ENCODE measurements around the gene PTBP2. TPM values are rescaled to one million over a fixed set of nuclear protein-coding genes. Genes with fewer than 3 reads are reported as not detected.

PTBP2 gene
- total RNA-seq, 1 donor from 2014 or later, result 18.6 TPM

DNA sequence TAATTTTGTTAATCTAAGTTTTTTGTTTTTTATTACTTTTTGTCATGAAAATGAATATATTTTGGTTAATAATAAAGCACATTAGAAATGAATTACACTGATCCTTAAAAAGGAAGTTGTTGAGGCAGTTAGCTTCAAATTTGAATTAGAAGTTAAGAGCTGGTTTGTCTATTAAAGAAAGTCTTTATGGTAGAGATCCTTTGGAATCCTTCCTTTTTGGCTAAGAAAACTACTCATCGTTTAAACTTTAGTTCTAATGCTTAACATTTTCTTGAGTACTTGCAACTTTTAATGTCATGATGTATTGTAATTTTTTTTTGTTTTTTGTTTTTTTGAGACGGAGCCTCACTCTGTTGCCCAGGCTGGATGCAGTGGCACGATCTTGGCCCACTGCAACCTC, 2.4 kb downstream of the PTBP2 start:
- intact Hi-C loops (cut with micrococcal nuclease), result loop anchor here (2.0 to 5.0 kb wide), 3 partner anchors 17 to 1651 kb away; partner anchors contain the start of genes ALG14 and RWDD3
- ATAC-seq (ENCODE audit: low read depth) (no peak), DNase-seq (no peak)
- TF ChIP-seq, protein P1, sequence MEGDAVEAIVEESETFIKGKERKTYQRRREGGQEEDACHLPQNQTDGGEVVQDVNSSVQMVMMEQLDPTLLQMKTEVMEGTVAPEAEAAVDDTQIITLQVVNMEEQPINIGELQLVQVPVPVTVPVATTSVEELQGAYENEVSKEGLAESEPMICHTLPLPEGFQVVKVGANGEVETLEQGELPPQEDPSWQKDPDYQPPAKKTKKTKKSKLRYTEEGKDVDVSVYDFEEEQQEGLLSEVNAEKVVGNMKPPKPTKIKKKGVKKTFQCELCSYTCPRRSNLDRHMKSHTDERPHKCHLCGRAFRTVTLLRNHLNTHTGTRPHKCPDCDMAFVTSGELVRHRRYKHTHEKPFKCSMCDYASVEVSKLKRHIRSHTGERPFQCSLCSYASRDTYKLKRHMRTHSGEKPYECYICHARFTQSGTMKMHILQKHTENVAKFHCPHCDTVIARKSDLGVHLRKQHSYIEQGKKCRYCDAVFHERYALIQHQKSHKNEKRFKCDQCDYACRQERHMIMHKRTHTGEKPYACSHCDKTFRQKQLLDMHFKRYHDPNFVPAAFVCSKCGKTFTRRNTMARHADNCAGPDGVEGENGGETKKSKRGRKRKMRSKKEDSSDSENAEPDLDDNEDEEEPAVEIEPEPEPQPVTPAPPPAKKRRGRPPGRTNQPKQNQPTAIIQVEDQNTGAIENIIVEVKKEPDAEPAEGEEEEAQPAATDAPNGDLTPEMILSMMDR (IDR thresholded peaks at IDR 0.05), result no peak
- ChIA-PET CTCF (no interaction called here), POLR2A (no interaction called here)
- Mint-ChIP-seq H3K9me3 (no peaks in the 10 kb centered on the region), H3K27me3 (no peaks in the 10 kb centered on the region), H3K4me1 (peaks cover 42% of the 10 kb centered on the region), H3K4me3 (no peak overlapping the region), H3K27ac (no peak overlapping the region), H3K36me3 (ENCODE audit: low read depth) (peaks cover 30% of the 10 kb centered on the region)

DNA sequence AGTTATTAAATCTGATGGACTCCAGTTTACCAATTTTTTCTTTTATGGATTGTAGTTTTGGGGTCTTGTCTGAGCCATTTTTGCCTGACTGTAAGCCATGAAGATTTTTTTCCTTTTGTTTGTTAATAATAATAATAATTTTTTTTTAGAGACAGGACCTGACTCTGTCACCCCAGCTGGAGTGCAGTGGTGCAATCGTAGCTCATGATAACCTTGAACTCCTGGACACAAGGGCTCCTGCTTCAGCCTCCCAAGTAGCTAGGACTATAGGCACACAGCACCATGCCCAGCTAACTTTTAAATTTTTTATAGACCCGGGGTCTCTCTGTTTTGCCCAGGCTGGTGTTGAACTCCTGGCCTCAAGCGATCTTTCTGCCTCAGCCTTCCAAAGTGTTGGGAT, 6.3 kb downstream of the PTBP2 start:
- TF ChIP-seq, protein P1 (IDR thresholded peaks at IDR 0.05), result no peak
- H3K27me3 Mint-ChIP-seq, result no peaks in the 10 kb centered on the region
- ATAC-seq (ENCODE audit: low read depth), result no peak
- no peak for DNase-seq
- H3K4me1 Mint-ChIP-seq, result peaks cover 41% of the 10 kb centered on the region
- H3K36me3 Mint-ChIP-seq (ENCODE audit: low read depth), result peaks cover 43% of the 10 kb centered on the region
- POLR2A ChIA-PET, result no interaction called here
- peaks cover 2% of the 10 kb centered on the region for H3K9me3 Mint-ChIP-seq
- no peak overlapping the region for H3K4me3 Mint-ChIP-seq
- CTCF ChIA-PET, result no interaction called here
- intact Hi-C loops (cut with micrococcal nuclease), result no loop called here
- H3K27ac Mint-ChIP-seq, result no peak overlapping the region

DNA sequence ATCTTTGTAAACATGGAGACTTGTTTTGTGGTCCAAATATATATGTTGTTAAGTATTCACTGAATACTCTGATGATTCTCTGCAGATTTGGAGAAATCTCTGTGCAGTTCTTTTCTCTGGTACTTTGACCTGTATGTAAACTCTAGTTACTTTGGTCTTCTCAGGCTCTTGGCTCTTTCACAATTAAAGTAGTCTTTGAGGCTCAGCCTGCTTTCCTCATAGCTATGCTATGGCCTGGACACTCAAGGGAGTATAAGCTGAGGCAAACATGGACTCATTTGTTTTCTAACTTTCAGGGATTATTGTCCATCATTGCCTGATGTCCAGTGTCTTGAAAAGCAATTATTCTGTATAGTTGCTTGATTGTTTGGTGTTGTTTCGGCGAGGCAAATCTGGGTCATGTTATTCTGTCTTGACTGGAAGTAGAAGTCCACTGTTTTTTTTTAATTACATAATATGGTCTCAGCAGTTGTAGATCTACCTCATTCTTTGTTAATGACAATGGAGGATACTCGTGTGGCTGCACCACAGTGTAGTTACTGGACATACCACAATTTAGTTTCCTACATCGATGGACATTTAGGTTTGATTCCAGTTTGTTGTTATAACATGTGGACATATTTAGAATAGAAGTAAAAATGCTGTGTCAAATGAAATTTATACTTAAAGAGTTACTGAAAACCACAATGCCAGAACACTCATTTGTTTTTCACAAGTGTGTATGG, 9.2 kb downstream of the PTBP2 start:
- POLR2A ChIA-PET, result no interaction called here
- DNase-seq (no peak), ATAC-seq (ENCODE audit: low read depth) (no peak)
- Mint-ChIP-seq H3K27me3 (no peaks in the 10 kb centered on the region), H3K27ac (no peak overlapping the region), H3K9me3 (peaks cover 2% of the 10 kb centered on the region), H3K36me3 (ENCODE audit: low read depth) (peaks cover 58% of the 10 kb centered on the region), H3K4me1 (peaks cover 32% of the 10 kb centered on the region), H3K4me3 (no peak overlapping the region)
- TF ChIP-seq, protein P1 (IDR thresholded peaks at IDR 0.05), result no peak
- intact Hi-C loops (cut with micrococcal nuclease), result no loop called here
- CTCF ChIA-PET, result no interaction called here

DNA sequence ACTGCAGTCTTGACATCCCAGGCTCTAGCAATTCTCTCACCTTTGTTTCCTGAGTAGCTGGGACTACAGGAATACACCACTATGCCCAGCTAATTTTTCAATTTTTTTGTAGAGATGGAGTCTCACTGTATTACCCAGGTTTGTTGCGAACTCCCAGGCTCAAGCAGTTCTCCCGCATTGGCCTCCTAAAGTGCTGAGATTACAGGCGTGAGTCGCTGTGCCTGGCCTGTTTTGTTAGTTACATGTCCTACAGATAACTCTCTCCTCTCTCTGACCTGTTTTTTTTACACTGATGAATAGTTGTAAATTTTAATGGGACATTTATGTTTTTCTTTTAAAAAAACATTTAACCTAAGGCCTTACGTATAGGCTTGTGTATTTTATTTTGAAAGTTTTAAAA, 19.8 kb downstream of the PTBP2 start:
- CTCF ChIA-PET, result no interaction called here

More for the DNA sequence above, 19.8 kb downstream of the PTBP2 start:
- no peak overlapping the region for H3K27ac Mint-ChIP-seq
- H3K4me1 Mint-ChIP-seq, result peaks cover 38% of the 10 kb centered on the region
- ATAC-seq (ENCODE audit: low read depth), result no peak
- H3K9me3 Mint-ChIP-seq, result no peaks in the 10 kb centered on the region
- no peak for DNase-seq
- POLR2A ChIA-PET, result no interaction called here
- H3K27me3 Mint-ChIP-seq, result no peaks in the 10 kb centered on the region
- intact Hi-C loops (cut with micrococcal nuclease), result loop anchor here (2.0 to 5.0 kb wide), 2 partner anchors 19 to 34 kb away; no protein-coding TSS in a partner anchor
- TF ChIP-seq, protein P1 (IDR thresholded peaks at IDR 0.05), result no peak
- peaks cover 28% of the 10 kb centered on the region for H3K36me3 Mint-ChIP-seq (ENCODE audit: low read depth)
- no peak overlapping the region for H3K4me3 Mint-ChIP-seq

All from activated B cell treated with CpG ODN at 0.5 μM for 24 hours (primary cell).